SU-DHL-6 (cell line): ENCODE measurements around the gene PRTN3.

Experiments
- H2AFZ ChIP-seq: fragments of 200-600 bp; sonication (generic); 2 replicates; pipeline ENCODE4 v1.6.1; 2014; ENCODE audit warnings: low read depth, mild to moderate bottlenecking, moderate library complexity, mixed read lengths, antibody characterized with exemption, low read length; ENCODE audit not compliant: severe bottlenecking
- H3F3A ChIP-seq: fragments of 200-600 bp; shearing (Covaris generic); 2 replicates; pipeline ENCODE4 v1.6.0; 2016; ENCODE audit warnings: antibody characterized with exemption, mild to moderate bottlenecking; ENCODE audit not compliant: insufficient read depth
- H3K27ac ChIP-seq: fragments of 200-600 bp; sonication (generic); 2 replicates; pipeline ENCODE4 v1.5.1; 2016; ENCODE audit warnings: low read depth, mild to moderate bottlenecking, low read length, moderate library complexity, mixed read lengths
- H3K27me3 ChIP-seq: fragments of 200-600 bp; sonication (generic), shearing (Covaris generic); 2 replicates; pipeline ENCODE4 v1.6.0; 2014; ENCODE audit warnings: mild to moderate bottlenecking, low read length
- H3K36me3 ChIP-seq: fragments of 200-600 bp; sonication (generic); 2 replicates; pipeline ENCODE4 v1.6.1; 2014; ENCODE audit warnings: mild to moderate bottlenecking, low read length, mixed read lengths
- H3K4me2 ChIP-seq: fragments of 300-600, 200-600 bp; shearing (Covaris generic), sonication (generic); 2 replicates; pipeline ENCODE4 v1.6.0; 2014; ENCODE audit warnings: low read length, low read depth, mild to moderate bottlenecking; ENCODE audit not compliant: poor library complexity, severe bottlenecking
- H3K4me3 ChIP-seq: fragments of 200-600 bp; sonication (generic); 2 replicates; pipeline ENCODE4 v1.5.1; 2014; ENCODE audit warnings: antibody characterized with exemption, low read length, mild to moderate bottlenecking, mixed read lengths; ENCODE audit not compliant: insufficient read depth, poor library complexity, severe bottlenecking
- H3K79me2 ChIP-seq: fragments of 200-600 bp; sonication (generic); 2 replicates; pipeline ENCODE4 v1.6.1; 2014; ENCODE audit warnings: mild to moderate bottlenecking, low read length, moderate library complexity; ENCODE audit not compliant: insufficient read depth
- H3K9ac ChIP-seq: fragments of 200-600 bp; sonication (generic); 2 replicates; pipeline ENCODE4 v1.7.0; 2014; ENCODE audit warnings: mild to moderate bottlenecking, low read length
- H3K9me2 ChIP-seq: fragments of 200-600 bp; sonication (generic); replicated peaks from 2 replicates; pipeline ENCODE4 v1.6.1; 2014; ENCODE audit warnings: low read length; ENCODE audit not compliant: insufficient read depth
- H3K9me3 ChIP-seq: fragments of 200-600 bp; sonication (generic); 2 replicates; pipeline ENCODE4 v1.6.1; 2014; ENCODE audit warnings: low read length, mixed read lengths; ENCODE audit not compliant: insufficient read depth
- H4K20me1 ChIP-seq: fragments of 200-600 bp; sonication (generic); 2 replicates; pipeline ENCODE4 v1.6.1; 2014; ENCODE audit warnings: low read depth, mild to moderate bottlenecking, antibody characterized with exemption, low read length, moderate library complexity, mixed read lengths
- EZH2phosphoT487 ChIP-seq: fragments of 200-600 bp; sonication (generic), shearing (Covaris generic); conservative IDR thresholded peaks from 2 replicates; pipeline ENCODE4 v1.6.1; 2018; ENCODE audit warnings: mild to moderate bottlenecking, antibody characterized with exemption, low read length, moderate library complexity, mixed read lengths
- TF ChIP-seq, protein P1 (sequence below): fragments of 200-600 bp; sonication (generic); IDR thresholded peaks from one replicate; pipeline ENCODE4 v1.5.1; 2017; ENCODE audit warnings: antibody characterized with exemption, mild to moderate bottlenecking, low read length, moderate library complexity; ENCODE audit not compliant: insufficient read depth, poor library complexity, severe bottlenecking

Gene PRTN3

GRCh38 chr19:858868-859843 lies 18.4 kb downstream of the PRTN3 start, which contains the start of gene CFD:
Gene CFD, plus strand, starts transcription at chr19:859664. Its CDS starts 26 bp downstream, at chr19:859690.
- no peak within 1 kb of the TSS for H3K9ac ChIP-seq
- no peaks in the 10 kb centered on the region for H3K27me3 ChIP-seq
- no peak within 1 kb of the TSS for H3K4me3 ChIP-seq
- TF ChIP-seq, protein P1, sequence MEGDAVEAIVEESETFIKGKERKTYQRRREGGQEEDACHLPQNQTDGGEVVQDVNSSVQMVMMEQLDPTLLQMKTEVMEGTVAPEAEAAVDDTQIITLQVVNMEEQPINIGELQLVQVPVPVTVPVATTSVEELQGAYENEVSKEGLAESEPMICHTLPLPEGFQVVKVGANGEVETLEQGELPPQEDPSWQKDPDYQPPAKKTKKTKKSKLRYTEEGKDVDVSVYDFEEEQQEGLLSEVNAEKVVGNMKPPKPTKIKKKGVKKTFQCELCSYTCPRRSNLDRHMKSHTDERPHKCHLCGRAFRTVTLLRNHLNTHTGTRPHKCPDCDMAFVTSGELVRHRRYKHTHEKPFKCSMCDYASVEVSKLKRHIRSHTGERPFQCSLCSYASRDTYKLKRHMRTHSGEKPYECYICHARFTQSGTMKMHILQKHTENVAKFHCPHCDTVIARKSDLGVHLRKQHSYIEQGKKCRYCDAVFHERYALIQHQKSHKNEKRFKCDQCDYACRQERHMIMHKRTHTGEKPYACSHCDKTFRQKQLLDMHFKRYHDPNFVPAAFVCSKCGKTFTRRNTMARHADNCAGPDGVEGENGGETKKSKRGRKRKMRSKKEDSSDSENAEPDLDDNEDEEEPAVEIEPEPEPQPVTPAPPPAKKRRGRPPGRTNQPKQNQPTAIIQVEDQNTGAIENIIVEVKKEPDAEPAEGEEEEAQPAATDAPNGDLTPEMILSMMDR: no peak
- no peak for TF ChIP-seq EZH2phosphoT487
- H3K9me2 ChIP-seq: no peaks in the 10 kb centered on the region
- H3K9me3 ChIP-seq: no peaks in the 10 kb centered on the region
- no peak within 1 kb of the TSS for H2AFZ ChIP-seq
- no peaks in the 10 kb centered on the region for H3K36me3 ChIP-seq
- H4K20me1 ChIP-seq: no peaks in the 10 kb centered on the region
- H3K27ac ChIP-seq: no peak within 1 kb of the TSS
- no peaks in the 10 kb centered on the region for H3K79me2 ChIP-seq
- H3K4me2 ChIP-seq: no peak within 1 kb of the TSS
- H3F3A ChIP-seq: no peaks in the 10 kb centered on the region

- no peaks in the 10 kb centered on the region for H3F3A ChIP-seq
- no peaks in the 10 kb centered on the region for H3K36me3 ChIP-seq
- TF ChIP-seq, protein P1: no peak
- no peak for TF ChIP-seq EZH2phosphoT487
- no peak overlapping the region for H3K4me3 ChIP-seq
- H3K27me3 ChIP-seq: no peaks in the 10 kb centered on the region
- no peak overlapping the region for H3K27ac ChIP-seq
- H2AFZ ChIP-seq: no peak overlapping the region
- H3K9me2 ChIP-seq: no peaks in the 10 kb centered on the region
- no peaks in the 10 kb centered on the region for H3K9me3 ChIP-seq
- H3K79me2 ChIP-seq: no peaks in the 10 kb centered on the region
- H4K20me1 ChIP-seq: no peaks in the 10 kb centered on the region
- no peak overlapping the region for H3K4me2 ChIP-seq
- no peak overlapping the region for H3K9ac ChIP-seq
These were observed 20.4 kb downstream of the PRTN3 start for GRCh38 chr19:861141-861755.

GRCh38 chr19:861756-862580 lies 21.2 kb downstream of the PRTN3 start:
- H3F3A ChIP-seq: no peaks in the 10 kb centered on the region
- no peaks in the 10 kb centered on the region for H3K9me2 ChIP-seq
- no peaks in the 10 kb centered on the region for H3K27me3 ChIP-seq
- no peaks in the 10 kb centered on the region for H3K79me2 ChIP-seq
- peak overlapping the region; percentile 9 for H3K4me2 ChIP-seq
- TF ChIP-seq, protein P1: no peak
- TF ChIP-seq EZH2phosphoT487: no peak
- no peak overlapping the region for H3K4me3 ChIP-seq
- H3K9ac ChIP-seq: no peak overlapping the region
- H3K36me3 ChIP-seq: no peaks in the 10 kb centered on the region
- no peak overlapping the region for H3K27ac ChIP-seq
- no peak overlapping the region for H2AFZ ChIP-seq
- no peaks in the 10 kb centered on the region for H3K9me3 ChIP-seq
- H4K20me1 ChIP-seq: no peaks in the 10 kb centered on the region
